ENCODE data around the gene HIVEP1. TPM values are rescaled to one million over a fixed set of nuclear protein-coding genes. Genes with fewer than 3 reads are reported as not detected.

Gene HIVEP1
- total RNA-seq, 3 donors from 2014 or later (not counting 1 experiment from before 2014, with no cell fraction given): 26.3 to 37.9 (median 28.4) TPM

DNA sequence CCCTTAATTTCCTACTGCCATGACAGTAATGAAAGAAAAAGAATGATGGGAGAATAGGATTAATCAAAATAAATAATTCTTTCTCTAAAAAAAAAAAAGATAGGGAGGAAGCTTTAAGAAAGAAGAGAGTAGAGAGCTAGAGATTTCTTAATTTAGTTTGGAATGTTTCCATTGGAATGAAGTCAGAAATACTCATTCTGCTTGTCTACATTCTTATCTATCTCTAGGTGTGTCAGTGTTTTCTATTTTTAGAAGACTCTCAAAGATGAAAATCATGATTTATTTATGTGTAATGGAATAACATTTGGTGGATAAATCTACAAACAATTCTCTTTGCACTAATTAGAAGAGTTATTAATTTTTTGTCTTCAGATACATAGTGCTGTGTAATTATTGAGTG lies 38.0 kb upstream of the HIVEP1 start:
- Mint-ChIP-seq H3K4me3 (no peak overlapping the region), H3K36me3 (no peaks in the 10 kb centered on the region), H3K27ac (peak overlapping the region in 1 of 2 donors; percentile 77), H3K9me3 (no peaks in the 10 kb centered on the region), H3K27me3 (ENCODE audit: low read depth in 2 of 2) (no peaks in the 10 kb centered on the region), H3K4me1 (peaks cover 40 to 47% of the 10 kb centered on the region in 2 donors)
- no peaks in the 10 kb centered on the region for H3K36me3 ChIP-seq (ENCODE audit: control insufficient read depth, insufficient read depth, low read length)
- ATAC-seq (no peak), DNase-seq (no peak)
- H3K4me1 ChIP-seq (ENCODE audit: control insufficient read depth, insufficient read depth, low read length): peaks cover 19% of the 10 kb centered on the region
- intact Hi-C loops (cut with micrococcal nuclease): no loop called here
- TF ChIP-seq, protein P1, sequence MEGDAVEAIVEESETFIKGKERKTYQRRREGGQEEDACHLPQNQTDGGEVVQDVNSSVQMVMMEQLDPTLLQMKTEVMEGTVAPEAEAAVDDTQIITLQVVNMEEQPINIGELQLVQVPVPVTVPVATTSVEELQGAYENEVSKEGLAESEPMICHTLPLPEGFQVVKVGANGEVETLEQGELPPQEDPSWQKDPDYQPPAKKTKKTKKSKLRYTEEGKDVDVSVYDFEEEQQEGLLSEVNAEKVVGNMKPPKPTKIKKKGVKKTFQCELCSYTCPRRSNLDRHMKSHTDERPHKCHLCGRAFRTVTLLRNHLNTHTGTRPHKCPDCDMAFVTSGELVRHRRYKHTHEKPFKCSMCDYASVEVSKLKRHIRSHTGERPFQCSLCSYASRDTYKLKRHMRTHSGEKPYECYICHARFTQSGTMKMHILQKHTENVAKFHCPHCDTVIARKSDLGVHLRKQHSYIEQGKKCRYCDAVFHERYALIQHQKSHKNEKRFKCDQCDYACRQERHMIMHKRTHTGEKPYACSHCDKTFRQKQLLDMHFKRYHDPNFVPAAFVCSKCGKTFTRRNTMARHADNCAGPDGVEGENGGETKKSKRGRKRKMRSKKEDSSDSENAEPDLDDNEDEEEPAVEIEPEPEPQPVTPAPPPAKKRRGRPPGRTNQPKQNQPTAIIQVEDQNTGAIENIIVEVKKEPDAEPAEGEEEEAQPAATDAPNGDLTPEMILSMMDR (IDR thresholded peaks at IDR 0.05): no peak
- H3K27me3 ChIP-seq (ENCODE audit: control insufficient read depth, insufficient read depth, low read length): no peaks in the 10 kb centered on the region
- no peak overlapping the region for H3K27ac ChIP-seq (ENCODE audit: low read length)
- no peaks in the 10 kb centered on the region for H3K9me3 ChIP-seq (ENCODE audit: control insufficient read depth, insufficient read depth, low read length)
- H3K4me3 ChIP-seq (ENCODE audit: low read length): no peak overlapping the region

DNA sequence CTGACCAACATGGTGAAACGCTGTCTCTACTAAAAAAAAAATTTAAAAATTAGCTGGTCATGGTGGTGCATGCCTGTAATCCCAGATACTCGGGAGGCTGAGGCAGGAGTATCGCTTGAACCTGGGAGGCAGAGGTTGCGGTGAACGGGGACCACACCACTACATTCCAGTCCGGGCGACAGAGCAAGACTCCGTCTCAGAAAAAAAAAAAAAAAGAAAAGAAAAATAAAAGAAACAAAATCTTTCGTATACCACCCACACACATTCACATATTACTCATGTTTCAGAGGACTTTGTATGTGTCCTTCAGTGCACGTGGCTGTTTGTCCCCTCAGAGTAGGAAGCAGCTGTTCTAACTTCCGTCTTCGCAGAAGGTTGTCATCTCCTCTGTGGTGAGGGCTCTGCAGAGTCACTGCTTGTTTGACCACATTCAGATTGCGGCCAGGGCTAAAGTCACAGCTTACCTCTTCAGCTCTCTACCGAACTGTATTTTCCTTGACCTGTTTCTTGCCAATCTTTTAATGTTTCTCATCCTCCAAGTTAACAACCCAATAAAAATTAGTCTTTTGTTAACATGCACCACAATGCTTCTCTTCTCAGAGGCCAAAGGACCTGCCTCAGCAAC lies 36.6 kb upstream of the HIVEP1 start:
- no peaks in the 10 kb centered on the region for H3K9me3 Mint-ChIP-seq
- peaks cover 0 to 3% of the 10 kb centered on the region in 2 donors for H3K27me3 Mint-ChIP-seq (ENCODE audit: low read depth in 2 of 2)
- Histone ChIP-seq H3K4me3 (ENCODE audit: low read length) (no peak overlapping the region), H3K27ac (ENCODE audit: low read length) (peak overlapping the region; percentile 24), H3K36me3 (ENCODE audit: control insufficient read depth, insufficient read depth, low read length) (no peaks in the 10 kb centered on the region), H3K9me3 (ENCODE audit: control insufficient read depth, insufficient read depth, low read length) (no peaks in the 10 kb centered on the region), H3K4me1 (ENCODE audit: control insufficient read depth, insufficient read depth, low read length) (peaks cover 19% of the 10 kb centered on the region), H3K27me3 (ENCODE audit: control insufficient read depth, insufficient read depth, low read length) (no peaks in the 10 kb centered on the region)
- DNase-seq (peak; percentile 50 to 54), ATAC-seq (peak; percentile 91 to 96 (median 94))
- peak overlapping the region; percentile 75 to 83 for H3K27ac Mint-ChIP-seq
- no peaks in the 10 kb centered on the region for H3K36me3 Mint-ChIP-seq
- H3K4me3 Mint-ChIP-seq: peak overlapping the region; percentile 48
- intact Hi-C loops (cut with micrococcal nuclease): loop anchor here (1.0 kb wide), 1 partner anchor 33 kb away; no protein-coding TSS in a partner anchor
- H3K4me1 Mint-ChIP-seq: peaks cover 40 to 47% of the 10 kb centered on the region in 2 donors
- WGBS (ENCODE audit: insufficient coverage): 39% methylated on average over 14 of the region's 14 CpGs
- TF ChIP-seq, protein P1 (IDR thresholded peaks at IDR 0.05): no peak

DNA sequence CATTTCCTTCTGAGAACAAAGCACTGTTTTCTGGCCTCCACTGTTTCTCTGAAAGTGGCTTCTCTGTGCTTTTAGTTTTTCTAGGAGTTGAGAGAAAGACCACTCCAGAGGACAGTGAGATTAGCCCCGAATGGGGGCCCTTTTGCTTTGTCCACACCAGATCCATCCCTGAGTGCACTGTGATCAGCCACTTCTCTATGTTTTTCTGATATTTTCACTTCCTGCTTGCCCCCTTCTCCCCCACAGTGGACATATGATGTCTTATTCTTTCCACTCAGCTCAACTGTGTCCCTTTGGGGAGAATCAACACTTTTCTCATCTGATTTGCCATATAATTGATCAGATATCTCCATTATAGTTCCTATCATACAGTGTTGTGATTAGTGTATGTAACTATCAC lies 35.6 kb upstream of the HIVEP1 start:
- Mint-ChIP-seq H3K4me1 (peaks cover 40 to 47% of the 10 kb centered on the region in 2 donors), H3K9me3 (no peaks in the 10 kb centered on the region), H3K27me3 (ENCODE audit: low read depth in 2 of 2) (peaks cover 0 to 3% of the 10 kb centered on the region in 2 donors), H3K27ac (peak overlapping the region; percentile 75 to 83), H3K36me3 (no peaks in the 10 kb centered on the region), H3K4me3 (peak overlapping the region; percentile 36)
- H3K36me3 ChIP-seq (ENCODE audit: control insufficient read depth, insufficient read depth, low read length): no peaks in the 10 kb centered on the region
- no peak for ATAC-seq
- no peak overlapping the region for H3K27ac ChIP-seq (ENCODE audit: low read length)
- H3K27me3 ChIP-seq (ENCODE audit: control insufficient read depth, insufficient read depth, low read length): peaks cover 2% of the 10 kb centered on the region
- 95% methylated on average over 1 of the region's 1 CpG for WGBS (ENCODE audit: insufficient coverage)
- H3K9me3 ChIP-seq (ENCODE audit: control insufficient read depth, insufficient read depth, low read length): no peaks in the 10 kb centered on the region
- TF ChIP-seq, protein P1 (IDR thresholded peaks at IDR 0.05): no peak
- H3K4me1 ChIP-seq (ENCODE audit: control insufficient read depth, insufficient read depth, low read length): peaks cover 19% of the 10 kb centered on the region
- no peak for DNase-seq
- H3K4me3 ChIP-seq (ENCODE audit: low read length): no peak overlapping the region
- intact Hi-C loops (cut with micrococcal nuclease): no loop called here

DNA sequence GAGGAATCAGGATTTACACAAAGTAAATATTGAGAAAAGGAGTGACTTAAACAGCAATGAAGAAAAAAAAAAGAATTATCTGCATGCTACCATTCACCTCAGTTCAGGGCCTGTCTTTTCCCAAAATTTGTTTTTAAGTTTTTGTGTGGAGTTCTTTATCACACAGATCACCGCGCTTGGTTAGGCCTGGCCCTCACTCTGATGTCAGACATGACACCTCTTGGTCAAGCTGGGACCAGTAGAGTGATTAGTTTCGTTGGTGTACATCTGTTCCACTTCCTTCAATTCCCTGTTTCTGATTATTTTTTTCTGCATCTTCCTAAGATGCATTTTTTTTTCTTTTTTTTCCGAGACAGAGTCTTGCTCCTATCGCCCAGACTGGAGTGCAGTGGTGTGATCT lies 34.9 kb upstream of the HIVEP1 start:
- 92% methylated on average over 5 of the region's 5 CpGs for WGBS (ENCODE audit: insufficient coverage)
- Histone ChIP-seq H3K27ac (ENCODE audit: low read length) (no peak overlapping the region), H3K9me3 (ENCODE audit: control insufficient read depth, insufficient read depth, low read length) (no peaks in the 10 kb centered on the region), H3K4me3 (ENCODE audit: low read length) (no peak overlapping the region), H3K4me1 (ENCODE audit: control insufficient read depth, insufficient read depth, low read length) (peaks cover 19% of the 10 kb centered on the region), H3K27me3 (ENCODE audit: control insufficient read depth, insufficient read depth, low read length) (peaks cover 4% of the 10 kb centered on the region), H3K36me3 (ENCODE audit: control insufficient read depth, insufficient read depth, low read length) (no peaks in the 10 kb centered on the region)
- Mint-ChIP-seq H3K4me3 (no peak overlapping the region), H3K27me3 (ENCODE audit: low read depth in 2 of 2) (peaks cover 0 to 3% of the 10 kb centered on the region in 2 donors), H3K27ac (peak overlapping the region in 1 of 2 donors; percentile 75), H3K36me3 (no peaks in the 10 kb centered on the region), H3K9me3 (no peaks in the 10 kb centered on the region), H3K4me1 (peaks cover 35 to 43% of the 10 kb centered on the region in 2 donors)
- TF ChIP-seq, protein P1 (IDR thresholded peaks at IDR 0.05): no peak
- DNase-seq: no peak
- intact Hi-C loops (cut with micrococcal nuclease): no loop called here
- ATAC-seq: no peak

All from natural killer cell (primary cell).